GM18508 (cell line): ENCODE data around the gene GPR39.

Experiments used
- ATAC-seq: cut with Tn5 transposase; IDR thresholded peaks from one replicate; pipeline ENCODE4 v1.9.1; 2021; ENCODE audit warnings: moderate number of reproducible peaks; ENCODE audit not compliant: insufficient read depth, unreplicated experiment

Gene GPR39

GRCh38 chr2:132621131-132621875, 204.7 kb downstream of the GPR39 start:
- no peak for ATAC-seq

GRCh38 chr2:132623096-132623839, 206.7 kb downstream of the GPR39 start:
- ATAC-seq = no peak

GRCh38 chr2:132627536-132627935, 210.9 kb downstream of the GPR39 start:
- no peak for ATAC-seq

DNA sequence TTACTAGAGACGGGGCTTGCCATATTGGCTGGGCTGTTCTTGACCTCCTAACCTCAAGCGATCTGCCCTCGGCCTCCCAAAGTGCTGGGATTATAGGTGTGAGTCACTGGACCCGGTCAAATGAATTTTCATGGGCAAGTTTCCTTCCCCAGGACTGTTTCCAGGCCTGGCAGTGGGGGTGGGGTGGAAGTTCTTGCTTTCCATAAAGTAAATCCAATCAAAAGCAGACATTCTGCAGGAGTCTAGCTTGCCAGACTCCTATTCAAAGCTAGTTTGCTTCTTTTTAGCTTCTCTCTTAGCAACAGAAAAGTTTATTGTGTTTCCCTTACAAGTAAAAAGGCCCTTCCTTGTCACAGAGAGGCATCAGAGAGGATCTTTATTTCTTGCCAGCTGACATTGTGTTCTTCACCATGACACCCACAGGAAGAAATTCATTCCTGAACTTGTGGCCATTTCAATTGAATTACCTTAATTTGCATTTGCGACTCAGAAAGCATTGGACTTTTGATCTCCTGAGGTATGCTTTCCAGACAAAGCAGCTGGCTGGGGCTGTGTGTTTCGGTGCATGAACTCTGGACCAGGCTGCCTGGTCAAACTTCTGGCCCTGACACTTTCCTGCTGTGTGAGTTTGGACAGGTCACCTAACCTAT, 215.5 kb downstream of the GPR39 start:
- no peak for ATAC-seq

DNA sequence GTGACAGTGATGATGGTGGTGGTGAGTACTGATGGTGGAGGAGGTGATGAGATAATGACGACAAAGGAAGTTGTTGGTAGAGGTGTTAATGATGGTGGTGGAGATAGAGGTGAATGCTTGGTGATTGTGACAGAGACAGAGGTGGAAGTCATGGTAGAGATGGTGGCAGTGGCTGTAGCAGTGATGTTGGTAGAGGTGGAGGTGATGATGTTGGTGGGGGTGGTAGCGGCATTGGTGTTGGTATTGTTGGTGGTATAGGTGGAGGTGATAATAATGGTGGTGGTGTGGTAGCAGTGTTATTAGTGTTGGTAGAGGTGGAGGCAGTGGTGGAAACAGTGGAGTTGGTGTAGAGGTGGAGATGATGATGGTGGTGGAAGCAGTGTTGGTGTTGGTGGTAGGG, 217.0 kb downstream of the GPR39 start:
- no peak for ATAC-seq

- no peak for ATAC-seq
These were observed 219.7 kb downstream of the GPR39 start for GRCh38 chr2:132636346-132636745.

DNA sequence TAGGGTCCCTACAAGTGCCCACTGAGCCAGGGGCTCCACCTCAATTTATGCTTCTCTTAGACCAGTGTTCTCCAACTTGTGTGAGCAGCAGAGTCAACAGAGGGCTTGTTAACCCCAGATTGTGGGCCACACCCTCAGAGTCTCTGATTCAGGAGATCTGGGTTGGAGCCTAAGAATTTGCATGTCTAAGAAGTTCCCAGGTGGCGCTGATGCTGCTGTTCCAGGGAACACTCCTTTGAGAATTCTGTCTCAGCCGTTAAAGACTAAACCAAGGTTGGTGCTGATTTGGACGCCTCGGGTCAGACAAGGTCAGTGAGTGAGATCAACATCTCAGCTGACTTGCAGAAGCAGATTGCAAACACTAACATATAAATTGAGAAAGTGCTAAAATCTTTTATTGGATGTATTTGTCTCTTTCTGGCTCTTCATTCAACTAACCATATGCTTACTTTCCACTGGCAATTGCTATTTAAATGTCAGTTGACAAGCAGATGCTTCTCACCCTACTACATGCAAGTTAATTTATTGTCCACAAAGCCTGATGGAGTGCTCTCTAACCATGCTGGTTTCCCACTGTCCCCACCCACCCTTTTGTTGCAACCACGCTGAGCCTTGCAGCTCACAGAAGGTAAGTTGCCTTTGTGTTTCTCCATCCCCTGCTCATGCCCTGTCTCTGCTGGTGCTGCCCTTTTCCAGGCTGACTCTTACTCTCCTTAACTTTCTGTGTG, 221.9 kb downstream of the GPR39 start:
- ATAC-seq = no peak

- no peak for ATAC-seq
These were observed 223.5 kb downstream of the GPR39 start for GRCh38 chr2:132640116-132640515.

DNA sequence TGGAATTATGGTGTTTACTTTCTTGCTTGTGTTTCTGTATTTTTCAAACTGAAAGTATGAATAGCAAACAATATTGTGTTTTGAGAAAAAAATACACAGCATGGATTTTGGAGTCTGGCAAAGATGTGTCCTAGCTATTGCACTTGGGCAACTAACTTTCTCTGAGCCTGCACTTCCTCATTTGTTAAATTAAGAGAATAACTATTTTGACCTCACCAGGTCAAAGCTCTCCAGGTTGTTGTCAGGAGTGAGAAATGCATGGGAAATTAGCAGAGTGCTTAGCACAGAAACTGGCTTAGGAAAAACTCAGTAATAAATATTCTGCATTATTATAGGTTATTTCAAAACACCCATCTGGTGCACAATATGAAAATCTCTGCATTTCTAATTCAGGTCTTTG, 225.2 kb downstream of the GPR39 start:
- no peak for ATAC-seq

- ATAC-seq = no peak
These were observed 225.8 kb downstream of the GPR39 start for GRCh38 chr2:132642415-132642814.

DNA sequence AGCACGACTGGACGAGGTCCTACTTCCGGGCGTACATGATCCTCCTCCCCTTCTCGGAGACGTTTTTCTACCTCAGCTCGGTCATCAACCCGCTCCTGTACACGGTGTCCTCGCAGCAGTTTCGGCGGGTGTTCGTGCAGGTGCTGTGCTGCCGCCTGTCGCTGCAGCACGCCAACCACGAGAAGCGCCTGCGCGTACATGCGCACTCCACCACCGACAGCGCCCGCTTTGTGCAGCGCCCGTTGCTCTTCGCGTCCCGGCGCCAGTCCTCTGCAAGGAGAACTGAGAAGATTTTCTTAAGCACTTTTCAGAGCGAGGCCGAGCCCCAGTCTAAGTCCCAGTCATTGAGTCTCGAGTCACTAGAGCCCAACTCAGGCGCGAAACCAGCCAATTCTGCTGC, 228.6 kb downstream of the GPR39 start:
- no peak for ATAC-seq

- peak; percentile 61 for ATAC-seq
These were observed 229.3 kb downstream of the GPR39 start for GRCh38 chr2:132645722-132646539.

DNA sequence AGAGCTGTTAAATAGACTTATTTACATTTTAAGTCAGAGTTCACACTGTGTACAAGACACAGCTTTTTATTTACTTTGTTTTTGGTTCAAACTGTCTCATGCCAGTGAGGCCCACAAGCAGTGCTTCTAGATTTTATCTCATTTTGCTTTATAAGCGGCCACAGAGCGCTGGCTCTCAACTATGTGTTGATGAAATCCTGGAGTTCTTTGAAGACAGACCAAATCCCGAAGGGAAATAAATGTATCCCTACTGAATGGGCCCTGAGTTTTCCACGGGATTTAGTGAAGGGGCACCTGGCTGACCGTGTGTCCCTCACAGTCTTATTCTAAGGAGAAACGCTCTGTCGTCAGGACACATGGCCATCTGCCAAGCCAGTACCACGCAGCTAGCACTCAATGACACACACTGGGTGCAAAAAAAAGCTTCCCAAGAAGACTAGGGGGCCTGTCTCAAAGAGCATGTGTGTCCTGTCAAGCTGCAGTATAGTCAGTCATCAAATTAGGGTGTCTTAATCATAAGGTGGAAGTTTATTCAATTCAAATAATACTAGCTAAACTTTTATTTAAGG, 230.0 kb downstream of the GPR39 start:
- ATAC-seq = no peak

DNA sequence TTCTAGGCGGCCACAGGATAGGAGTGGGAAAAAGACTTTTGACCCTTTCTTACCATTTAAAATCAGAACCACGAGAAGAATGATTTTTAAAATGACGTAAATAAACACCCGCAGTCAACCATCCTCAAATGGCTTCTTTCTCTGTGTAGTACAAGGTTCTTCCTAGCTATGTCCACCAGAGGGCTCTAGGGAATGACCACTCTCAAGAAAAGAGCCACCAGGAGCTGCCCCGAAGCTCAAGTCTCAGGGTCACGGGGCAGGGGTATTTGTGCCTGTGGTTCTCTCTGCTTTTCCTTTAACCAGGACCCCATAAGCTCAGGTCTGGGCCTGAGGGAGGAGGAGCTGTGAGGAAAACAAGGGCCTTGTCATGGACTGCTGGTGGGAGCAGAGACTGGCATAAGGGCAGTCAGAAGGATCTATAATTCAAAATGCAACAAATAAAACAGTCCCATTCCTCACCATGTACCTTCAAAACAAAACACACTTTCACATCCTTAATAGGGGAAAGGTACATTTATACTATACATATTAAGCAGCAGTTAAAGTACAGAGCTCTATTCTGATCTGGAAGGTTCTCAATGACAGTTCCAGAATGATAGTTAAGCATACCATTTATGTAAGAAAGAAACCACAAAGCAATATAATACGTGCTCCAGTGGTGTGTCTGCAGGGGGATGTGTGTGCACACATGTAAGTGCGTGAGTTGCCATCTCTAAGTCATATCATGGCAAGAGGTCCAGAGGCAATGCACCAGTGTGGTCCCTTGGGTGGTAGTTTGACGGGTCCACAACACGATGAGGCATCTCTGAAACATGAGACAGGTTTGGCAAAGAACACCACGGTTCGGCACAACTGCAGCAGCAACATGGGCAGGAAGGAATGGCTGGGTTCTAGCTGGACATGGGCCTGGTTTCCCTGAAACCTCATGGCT, 234.8 kb downstream of the GPR39 start:
- ATAC-seq = no peak

DNA sequence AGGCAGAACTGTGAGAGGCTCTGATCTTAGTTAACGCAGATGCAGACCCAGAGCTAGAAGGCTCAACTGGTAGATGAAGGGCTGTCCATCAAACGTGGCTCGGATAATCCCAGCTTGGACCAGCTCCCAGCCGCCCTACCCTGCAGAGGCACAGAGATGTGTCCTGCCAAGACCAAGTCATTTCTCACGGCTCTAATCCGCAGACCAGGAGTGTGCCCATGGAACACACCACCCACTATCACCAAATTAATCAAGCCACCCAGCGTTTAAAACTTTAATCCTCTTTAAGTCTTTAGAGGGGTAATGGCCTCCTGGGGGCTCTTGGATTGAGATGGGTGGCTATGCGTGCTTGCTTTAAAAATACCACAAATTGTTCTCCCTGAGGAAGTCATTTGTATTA, 235.9 kb downstream of the GPR39 start:
- no peak for ATAC-seq

DNA sequence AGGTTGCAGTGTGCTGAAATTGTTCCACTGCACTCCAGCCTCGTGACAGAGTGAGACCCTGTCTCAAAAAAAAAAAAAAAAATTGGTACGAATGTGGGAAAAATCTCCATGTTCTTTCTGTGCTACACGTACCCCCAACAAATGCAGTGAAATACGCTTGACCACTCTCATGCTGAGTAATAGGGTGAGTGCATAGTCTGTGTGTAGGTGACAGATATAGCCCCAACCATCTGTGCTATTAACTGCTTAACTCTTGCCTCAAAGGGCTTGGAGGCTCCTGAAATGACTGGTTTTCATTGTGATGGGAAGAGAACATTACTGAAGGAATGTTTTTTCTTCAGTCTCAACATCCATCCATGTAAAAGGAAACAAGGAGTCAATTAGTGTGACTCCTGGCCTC, 237.7 kb downstream of the GPR39 start:
- ATAC-seq = no peak

GRCh38 chr2:132654968-132655367, 238.4 kb downstream of the GPR39 start:
- ATAC-seq = no peak

DNA sequence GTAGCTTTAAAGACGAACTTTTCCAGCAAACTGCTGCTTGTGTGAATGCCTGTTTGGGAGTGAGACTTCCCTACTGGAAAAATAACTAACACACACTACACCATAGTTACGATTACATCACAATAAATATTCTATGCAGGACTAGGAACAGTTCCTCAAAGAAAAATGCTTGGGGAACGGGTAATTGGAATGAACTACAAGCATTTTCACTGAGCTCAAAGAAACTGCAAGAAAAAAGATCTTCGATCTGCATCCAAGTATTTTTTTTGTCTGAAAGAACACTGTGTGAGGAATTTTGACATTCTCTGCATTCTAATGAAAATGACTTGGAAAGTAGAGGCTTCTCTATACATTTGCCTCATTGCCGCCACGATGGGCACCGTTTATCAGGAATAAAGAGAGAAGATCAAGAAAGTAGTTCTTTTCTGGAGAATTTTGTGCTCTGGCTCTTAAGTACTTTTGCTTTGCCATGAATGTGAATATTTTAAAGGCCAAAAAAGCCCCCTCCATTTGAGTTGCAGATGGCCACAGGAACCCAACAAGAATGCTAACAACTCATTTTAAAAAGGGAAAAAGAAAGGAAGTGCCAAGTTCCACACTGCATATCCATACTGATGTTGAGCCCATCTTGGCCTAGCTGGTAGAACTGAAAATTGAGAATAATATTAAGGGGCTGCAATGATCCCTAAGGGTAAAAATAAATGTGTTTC, 239.8 kb downstream of the GPR39 start:
- ATAC-seq = no peak
